ENCODE measurements around the gene SUN3. TPM values are rescaled to one million over a fixed set of nuclear protein-coding genes. Genes with fewer than 3 reads are reported as not detected.

The SUN3 gene
- total RNA-seq, 1 experiment from 2014 or later = 0.49 TPM

DNA sequence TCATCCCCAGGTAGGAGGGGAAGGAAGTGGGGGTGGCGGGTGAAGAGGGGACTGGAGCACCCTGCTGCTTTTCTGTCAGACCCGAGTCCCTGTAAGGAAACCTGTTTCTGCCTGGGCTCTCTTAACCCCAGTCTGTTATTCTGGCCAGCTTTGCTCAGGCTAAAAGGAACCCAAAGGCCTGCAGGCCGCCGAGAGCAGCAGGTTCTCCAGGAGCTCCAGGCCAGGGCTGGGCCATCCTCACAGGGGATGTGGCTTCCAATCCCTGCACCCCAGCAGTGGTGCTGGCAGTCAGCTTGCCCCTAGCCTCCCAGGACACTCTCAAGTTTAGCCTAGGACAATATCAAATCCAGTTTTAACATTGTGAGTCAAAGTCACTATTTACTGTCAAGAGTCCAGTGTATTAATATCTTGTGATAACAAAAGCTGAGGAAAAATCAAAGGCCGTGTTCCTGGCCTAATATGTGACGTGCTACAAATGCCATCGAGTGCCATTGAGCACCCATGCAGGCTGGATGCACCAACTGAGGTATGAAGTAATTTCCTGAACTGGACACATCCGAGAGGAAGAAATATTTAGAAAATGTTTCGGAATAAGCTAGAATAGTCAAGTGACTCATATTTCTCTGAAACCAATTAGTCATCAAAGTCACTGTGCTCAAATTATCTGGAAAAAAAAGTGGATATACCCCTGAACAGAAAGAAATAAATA is 87.6 kb downstream of the SUN3 start:
- H3K36me3 ChIP-seq (ENCODE audit: control insufficient read depth, insufficient read depth, low read length) = no peaks in the 10 kb centered on the region
- ChIA-PET POLR2A (interaction anchor here (0.5 kb wide), 1 partner anchor 122 kb away, joined by 11 read pairs; no protein-coding TSS in a partner anchor), CTCF (no interaction called here)
- no peak overlapping the region for H3K4me3 ChIP-seq (ENCODE audit: low read depth in 2 of 2, low read length in 2 of 2)
- H3K9me3 ChIP-seq (ENCODE audit: control insufficient read depth, insufficient read depth, low read depth, low read length) = no peaks in the 10 kb centered on the region
- no peaks in the 10 kb centered on the region for H3K27me3 ChIP-seq (ENCODE audit: control insufficient read depth, insufficient read depth, low read length)
- peak overlapping the region; percentile 83 for H3K27ac ChIP-seq (ENCODE audit: low read length)
- no TSS peak for BruUV-seq (replicated peaks)
- ATAC-seq (no peak), DNase-seq (ENCODE audit: low read depth, low spot score) (no peak)
- TF ChIP-seq SIN3A (IDR thresholded peaks at IDR 0.05; ENCODE audit: borderline replicate concordance, insufficient read depth, low read depth, low read length) (no peak), TCF7L2 (IDR thresholded peaks at IDR 0.05; ENCODE audit: low read depth, low read length) (no peak), POLR2AphosphoS5 (IDR thresholded peaks at IDR 0.05; ENCODE audit: low read depth, low read length) (no peak)
- TF ChIP-seq, protein P1, sequence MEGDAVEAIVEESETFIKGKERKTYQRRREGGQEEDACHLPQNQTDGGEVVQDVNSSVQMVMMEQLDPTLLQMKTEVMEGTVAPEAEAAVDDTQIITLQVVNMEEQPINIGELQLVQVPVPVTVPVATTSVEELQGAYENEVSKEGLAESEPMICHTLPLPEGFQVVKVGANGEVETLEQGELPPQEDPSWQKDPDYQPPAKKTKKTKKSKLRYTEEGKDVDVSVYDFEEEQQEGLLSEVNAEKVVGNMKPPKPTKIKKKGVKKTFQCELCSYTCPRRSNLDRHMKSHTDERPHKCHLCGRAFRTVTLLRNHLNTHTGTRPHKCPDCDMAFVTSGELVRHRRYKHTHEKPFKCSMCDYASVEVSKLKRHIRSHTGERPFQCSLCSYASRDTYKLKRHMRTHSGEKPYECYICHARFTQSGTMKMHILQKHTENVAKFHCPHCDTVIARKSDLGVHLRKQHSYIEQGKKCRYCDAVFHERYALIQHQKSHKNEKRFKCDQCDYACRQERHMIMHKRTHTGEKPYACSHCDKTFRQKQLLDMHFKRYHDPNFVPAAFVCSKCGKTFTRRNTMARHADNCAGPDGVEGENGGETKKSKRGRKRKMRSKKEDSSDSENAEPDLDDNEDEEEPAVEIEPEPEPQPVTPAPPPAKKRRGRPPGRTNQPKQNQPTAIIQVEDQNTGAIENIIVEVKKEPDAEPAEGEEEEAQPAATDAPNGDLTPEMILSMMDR (IDR thresholded peaks at IDR 0.05) = no peak
- TF ChIP-seq, protein P2, sequence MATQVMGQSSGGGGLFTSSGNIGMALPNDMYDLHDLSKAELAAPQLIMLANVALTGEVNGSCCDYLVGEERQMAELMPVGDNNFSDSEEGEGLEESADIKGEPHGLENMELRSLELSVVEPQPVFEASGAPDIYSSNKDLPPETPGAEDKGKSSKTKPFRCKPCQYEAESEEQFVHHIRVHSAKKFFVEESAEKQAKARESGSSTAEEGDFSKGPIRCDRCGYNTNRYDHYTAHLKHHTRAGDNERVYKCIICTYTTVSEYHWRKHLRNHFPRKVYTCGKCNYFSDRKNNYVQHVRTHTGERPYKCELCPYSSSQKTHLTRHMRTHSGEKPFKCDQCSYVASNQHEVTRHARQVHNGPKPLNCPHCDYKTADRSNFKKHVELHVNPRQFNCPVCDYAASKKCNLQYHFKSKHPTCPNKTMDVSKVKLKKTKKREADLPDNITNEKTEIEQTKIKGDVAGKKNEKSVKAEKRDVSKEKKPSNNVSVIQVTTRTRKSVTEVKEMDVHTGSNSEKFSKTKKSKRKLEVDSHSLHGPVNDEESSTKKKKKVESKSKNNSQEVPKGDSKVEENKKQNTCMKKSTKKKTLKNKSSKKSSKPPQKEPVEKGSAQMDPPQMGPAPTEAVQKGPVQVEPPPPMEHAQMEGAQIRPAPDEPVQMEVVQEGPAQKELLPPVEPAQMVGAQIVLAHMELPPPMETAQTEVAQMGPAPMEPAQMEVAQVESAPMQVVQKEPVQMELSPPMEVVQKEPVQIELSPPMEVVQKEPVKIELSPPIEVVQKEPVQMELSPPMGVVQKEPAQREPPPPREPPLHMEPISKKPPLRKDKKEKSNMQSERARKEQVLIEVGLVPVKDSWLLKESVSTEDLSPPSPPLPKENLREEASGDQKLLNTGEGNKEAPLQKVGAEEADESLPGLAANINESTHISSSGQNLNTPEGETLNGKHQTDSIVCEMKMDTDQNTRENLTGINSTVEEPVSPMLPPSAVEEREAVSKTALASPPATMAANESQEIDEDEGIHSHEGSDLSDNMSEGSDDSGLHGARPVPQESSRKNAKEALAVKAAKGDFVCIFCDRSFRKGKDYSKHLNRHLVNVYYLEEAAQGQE (IDR thresholded peaks at IDR 0.05; ENCODE audit: insufficient read depth in 1 of 2, low read depth in 2 of 2, low read length in 1 of 2) = no peak
- intact Hi-C loops (cut with micrococcal nuclease; ENCODE audit: unreplicated experiment) (no loop called here), in situ Hi-C loops (cut with HindIII; ENCODE audit: low pct_unique_long_range_greater_than_20kb, low sequenced_read_pairs) (no loop called here)
- peaks cover 59% of the 10 kb centered on the region for H3K4me1 ChIP-seq (ENCODE audit: control insufficient read depth, insufficient read depth, low read length)

DNA sequence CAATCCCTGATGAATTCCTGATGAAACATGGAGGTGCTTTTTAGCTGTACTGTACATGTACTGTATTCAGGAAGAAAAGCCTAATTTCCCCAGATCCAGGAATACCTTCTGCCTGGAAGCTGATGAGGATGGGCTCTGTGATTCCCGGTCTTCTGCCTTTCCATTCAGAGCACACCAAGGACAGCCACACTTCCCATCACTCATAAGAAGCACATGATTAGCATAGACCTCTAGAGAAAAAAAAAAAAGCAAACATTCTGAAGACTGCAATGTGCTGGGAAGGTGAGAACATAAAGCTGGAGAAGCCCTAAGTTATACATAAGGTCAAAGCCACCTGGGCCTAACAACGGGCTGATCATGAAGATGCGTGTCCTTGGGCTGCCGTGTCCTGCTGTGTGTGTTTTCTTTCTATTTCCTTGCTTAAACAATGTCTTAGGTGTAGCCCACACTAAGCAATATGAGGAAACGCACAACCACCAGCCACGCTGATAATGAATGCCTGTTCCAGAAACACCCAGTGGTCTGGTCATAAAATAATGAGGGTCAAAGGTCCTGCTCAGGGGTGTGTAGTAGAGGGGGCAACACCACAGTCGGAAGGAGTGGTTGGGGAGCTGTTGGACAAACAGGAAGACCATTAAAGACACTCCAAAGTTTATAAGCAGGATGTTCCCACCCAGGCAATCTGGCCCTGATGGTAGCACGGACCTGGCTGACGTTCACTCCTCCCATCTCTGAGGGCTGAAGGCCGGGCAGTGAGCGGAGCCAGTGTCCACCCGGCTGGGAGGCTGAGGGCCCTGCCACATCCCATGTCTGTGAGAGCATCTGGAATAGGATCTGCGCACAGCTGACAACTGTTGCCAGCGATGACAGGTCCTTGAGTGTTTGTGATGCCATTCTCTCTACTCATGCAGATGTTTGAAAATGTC is 88.6 kb downstream of the SUN3 start:
- intact Hi-C loops (cut with micrococcal nuclease; ENCODE audit: unreplicated experiment) (no loop called here), in situ Hi-C loops (cut with HindIII; ENCODE audit: low pct_unique_long_range_greater_than_20kb, low sequenced_read_pairs) (no loop called here)
- BruUV-seq (replicated peaks) = no TSS peak
- POLR2A ChIA-PET = interaction anchor here (0.5 kb wide), 1 partner anchor 121 kb away, joined by 11 read pairs; no protein-coding TSS in a partner anchor
- no peaks in the 10 kb centered on the region for H3K27me3 ChIP-seq (ENCODE audit: control insufficient read depth, insufficient read depth, low read length)
- H3K36me3 ChIP-seq (ENCODE audit: control insufficient read depth, insufficient read depth, low read length) = no peaks in the 10 kb centered on the region
- CTCF ChIA-PET = interaction anchor here (1.5 kb wide), 1 partner anchor 88 kb away, joined by 3 read pairs; no protein-coding TSS in a partner anchor
- H3K27ac ChIP-seq (ENCODE audit: low read length) = peak overlapping the region; percentile 83
- H3K4me1 ChIP-seq (ENCODE audit: control insufficient read depth, insufficient read depth, low read length) = peaks cover 59% of the 10 kb centered on the region
- TF ChIP-seq, protein P1 (IDR thresholded peaks at IDR 0.05) = no peak
- no peak for TF ChIP-seq SIN3A (IDR thresholded peaks at IDR 0.05; ENCODE audit: borderline replicate concordance, insufficient read depth, low read depth, low read length)
- no peak overlapping the region for H3K4me3 ChIP-seq (ENCODE audit: low read depth in 2 of 2, low read length in 2 of 2)
- ATAC-seq (no peak), DNase-seq (ENCODE audit: low read depth, low spot score) (no peak)
- H3K9me3 ChIP-seq (ENCODE audit: control insufficient read depth, insufficient read depth, low read depth, low read length) = no peaks in the 10 kb centered on the region
